ENCODE measurements around the gene PBX2.

DNA sequence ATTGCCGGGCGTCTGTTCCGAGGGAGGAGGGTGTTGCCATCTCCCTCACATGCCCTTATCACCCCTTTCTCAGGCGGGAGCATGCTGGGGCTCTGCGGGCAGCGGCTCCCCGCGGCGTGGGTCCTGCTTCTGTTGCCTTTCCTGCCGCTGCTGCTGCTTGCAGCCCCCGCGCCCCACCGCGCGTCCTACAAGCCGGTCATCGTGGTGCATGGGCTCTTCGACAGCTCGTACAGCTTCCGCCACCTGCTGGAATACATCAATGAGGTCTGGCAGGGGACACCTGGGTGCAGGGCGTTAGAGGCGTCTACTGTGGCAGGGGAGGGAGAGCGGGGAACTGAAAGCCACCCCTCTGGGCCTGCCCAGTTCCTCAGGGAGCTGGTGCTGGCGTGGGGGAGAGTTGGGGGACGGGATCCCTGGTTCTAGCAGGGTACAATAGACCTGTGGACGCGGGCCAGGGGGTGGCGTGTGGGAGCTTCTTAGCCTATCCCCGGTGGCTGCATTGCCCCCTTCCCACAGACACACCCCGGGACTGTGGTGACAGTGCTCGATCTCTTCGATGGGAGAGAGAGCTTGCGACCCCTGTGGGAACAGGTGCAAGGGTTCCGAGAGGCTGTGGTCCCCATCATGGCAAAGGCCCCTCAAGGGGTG lies 35.4 kb downstream of the PBX2 start:
- TF ChIP-seq, protein P1, sequence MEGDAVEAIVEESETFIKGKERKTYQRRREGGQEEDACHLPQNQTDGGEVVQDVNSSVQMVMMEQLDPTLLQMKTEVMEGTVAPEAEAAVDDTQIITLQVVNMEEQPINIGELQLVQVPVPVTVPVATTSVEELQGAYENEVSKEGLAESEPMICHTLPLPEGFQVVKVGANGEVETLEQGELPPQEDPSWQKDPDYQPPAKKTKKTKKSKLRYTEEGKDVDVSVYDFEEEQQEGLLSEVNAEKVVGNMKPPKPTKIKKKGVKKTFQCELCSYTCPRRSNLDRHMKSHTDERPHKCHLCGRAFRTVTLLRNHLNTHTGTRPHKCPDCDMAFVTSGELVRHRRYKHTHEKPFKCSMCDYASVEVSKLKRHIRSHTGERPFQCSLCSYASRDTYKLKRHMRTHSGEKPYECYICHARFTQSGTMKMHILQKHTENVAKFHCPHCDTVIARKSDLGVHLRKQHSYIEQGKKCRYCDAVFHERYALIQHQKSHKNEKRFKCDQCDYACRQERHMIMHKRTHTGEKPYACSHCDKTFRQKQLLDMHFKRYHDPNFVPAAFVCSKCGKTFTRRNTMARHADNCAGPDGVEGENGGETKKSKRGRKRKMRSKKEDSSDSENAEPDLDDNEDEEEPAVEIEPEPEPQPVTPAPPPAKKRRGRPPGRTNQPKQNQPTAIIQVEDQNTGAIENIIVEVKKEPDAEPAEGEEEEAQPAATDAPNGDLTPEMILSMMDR (conservative IDR thresholded peaks at IDR 0.05; ENCODE audit: low read depth, low read length): peak; percentile 56
- TF ChIP-seq POLR2A (IDR thresholded peaks at IDR 0.05; ENCODE audit: low read depth, low read length): no peak
- peak; percentile 60 for TF ChIP-seq SMC3 (IDR thresholded peaks at IDR 0.05; ENCODE audit: low read depth, low read length)
- no peak for TF ChIP-seq MAFK (IDR thresholded peaks at IDR 0.05; ENCODE audit: low read depth, low read length)
- TF ChIP-seq CEBPB (IDR thresholded peaks at IDR 0.05; ENCODE audit: low read depth, low read length): no peak
- TF ChIP-seq RAD21 (IDR thresholded peaks at IDR 0.05; ENCODE audit: low read length): peak; percentile 72
- peak; percentile 63; the same call in 1 of the 2 replicates for TF ChIP-seq MXI1 (IDR thresholded peaks at IDR 0.05; ENCODE audit: borderline replicate concordance, low read depth, low read length)
